ENCODE results near the gene ERBB2.

ERBB2 gene

DNA sequence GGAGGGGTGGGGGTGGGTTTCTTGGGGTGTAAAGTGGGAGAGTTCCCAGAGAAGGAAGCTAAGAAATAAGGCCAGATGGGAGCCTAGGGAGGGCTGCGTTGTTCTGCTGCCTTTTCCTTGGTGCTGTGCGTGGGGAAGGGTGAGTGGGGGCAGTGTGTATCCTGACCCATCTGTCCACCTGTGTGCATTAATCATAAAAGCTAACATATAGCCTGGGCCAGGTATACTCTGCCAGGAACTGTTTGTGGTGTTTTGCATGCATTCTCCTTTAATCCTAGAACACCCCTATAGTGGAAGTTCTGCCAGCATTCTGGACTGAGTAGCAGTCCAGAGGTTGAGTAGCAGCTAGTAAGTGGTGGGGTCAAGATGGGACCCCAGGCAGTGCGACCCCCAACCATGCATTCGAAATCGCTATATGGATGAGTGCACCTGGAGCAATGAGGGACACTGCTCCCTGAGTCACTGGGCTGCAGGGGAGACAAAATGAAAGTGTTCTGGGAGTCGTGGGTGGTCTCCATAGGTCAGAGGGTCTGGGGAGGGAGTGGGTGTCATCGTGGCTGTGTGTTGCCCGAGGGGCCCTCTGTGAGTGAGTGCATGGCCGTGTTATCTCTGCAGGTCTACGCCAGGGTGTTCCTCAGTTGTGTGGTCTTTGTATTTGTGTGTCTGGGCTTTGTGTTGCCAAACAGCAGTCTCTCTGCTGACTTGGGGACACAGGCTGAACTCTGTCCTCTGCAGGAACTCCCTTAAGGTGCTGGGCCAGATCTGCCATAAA lies 1.3 kb downstream of the ERBB2 start:
- Histone ChIP-seq H3K36me3 (no peaks in the 10 kb centered on the region), H3K4me3 (ENCODE audit: low read depth, low read length) (no peak overlapping the region), H3K27me3 (peaks cover 50% of the 10 kb centered on the region), H3K9me3 (no peaks in the 10 kb centered on the region), H3K4me1 (no peaks in the 10 kb centered on the region)
- DNase-seq = no peak
- TF ChIP-seq, protein P1, sequence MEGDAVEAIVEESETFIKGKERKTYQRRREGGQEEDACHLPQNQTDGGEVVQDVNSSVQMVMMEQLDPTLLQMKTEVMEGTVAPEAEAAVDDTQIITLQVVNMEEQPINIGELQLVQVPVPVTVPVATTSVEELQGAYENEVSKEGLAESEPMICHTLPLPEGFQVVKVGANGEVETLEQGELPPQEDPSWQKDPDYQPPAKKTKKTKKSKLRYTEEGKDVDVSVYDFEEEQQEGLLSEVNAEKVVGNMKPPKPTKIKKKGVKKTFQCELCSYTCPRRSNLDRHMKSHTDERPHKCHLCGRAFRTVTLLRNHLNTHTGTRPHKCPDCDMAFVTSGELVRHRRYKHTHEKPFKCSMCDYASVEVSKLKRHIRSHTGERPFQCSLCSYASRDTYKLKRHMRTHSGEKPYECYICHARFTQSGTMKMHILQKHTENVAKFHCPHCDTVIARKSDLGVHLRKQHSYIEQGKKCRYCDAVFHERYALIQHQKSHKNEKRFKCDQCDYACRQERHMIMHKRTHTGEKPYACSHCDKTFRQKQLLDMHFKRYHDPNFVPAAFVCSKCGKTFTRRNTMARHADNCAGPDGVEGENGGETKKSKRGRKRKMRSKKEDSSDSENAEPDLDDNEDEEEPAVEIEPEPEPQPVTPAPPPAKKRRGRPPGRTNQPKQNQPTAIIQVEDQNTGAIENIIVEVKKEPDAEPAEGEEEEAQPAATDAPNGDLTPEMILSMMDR (IDR thresholded peaks at IDR 0.05; ENCODE audit: low read depth, low read length) = no peak

- no peak for DNase-seq
- Histone ChIP-seq H3K4me1 (no peaks in the 10 kb centered on the region), H3K4me3 (ENCODE audit: low read depth, low read length) (no peak overlapping the region), H3K36me3 (no peaks in the 10 kb centered on the region), H3K27me3 (peaks cover 50% of the 10 kb centered on the region), H3K9me3 (no peaks in the 10 kb centered on the region)
- TF ChIP-seq, protein P1 (IDR thresholded peaks at IDR 0.05; ENCODE audit: low read depth, low read length) = no peak
These were observed 2.0 kb downstream of the ERBB2 start for GRCh38 chr17:39701784-39702422.

DNA sequence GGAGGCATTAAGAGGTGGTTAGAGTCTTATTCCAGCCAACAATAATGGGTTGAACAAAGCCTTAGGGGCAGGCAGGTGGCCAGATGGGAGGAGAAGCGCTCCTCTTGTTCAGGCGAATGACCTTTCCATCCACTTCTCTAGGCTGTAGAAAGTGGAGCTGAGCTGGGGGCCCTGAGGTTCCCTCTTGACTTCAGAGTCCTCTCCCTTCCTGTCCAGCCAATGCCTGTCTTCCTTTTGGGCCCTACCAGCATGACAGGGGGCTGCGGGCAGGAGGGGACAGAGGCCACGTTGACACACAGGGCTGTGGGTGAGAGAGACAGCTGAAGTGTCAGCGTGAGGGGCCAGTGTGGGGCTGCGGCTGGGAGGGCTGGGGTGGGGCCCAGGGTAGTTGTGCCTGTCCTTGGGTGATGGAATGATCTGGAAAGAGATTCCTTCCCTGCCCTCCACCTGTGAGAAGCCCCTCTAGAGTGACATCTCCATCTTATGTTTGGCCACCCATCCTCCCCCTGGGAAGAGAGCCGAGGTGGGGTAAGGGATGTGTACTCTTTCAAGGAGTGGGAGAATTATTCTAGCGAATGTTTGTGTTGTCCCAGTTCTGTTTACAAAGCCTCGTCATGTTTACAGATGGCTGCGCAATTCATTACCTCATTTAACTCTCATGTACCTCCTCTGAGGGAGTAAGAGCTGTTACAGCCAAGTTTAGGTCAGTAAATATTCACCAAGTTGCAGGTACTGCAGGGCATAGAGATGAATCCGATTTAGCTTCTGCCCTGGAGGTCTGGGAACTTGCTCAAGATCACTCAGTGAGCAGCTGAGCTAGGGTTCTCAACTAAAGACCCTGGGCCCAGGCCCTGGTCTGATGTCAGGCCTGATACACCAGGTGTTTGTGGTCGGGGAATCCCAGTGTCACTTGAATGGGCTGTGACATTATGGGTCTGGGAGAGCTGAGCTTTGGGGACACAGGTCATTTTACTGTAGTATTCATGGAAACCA lies 3.3 kb downstream of the ERBB2 start:
- H3K36me3 ChIP-seq = no peaks in the 10 kb centered on the region
- no peak overlapping the region for H3K4me3 ChIP-seq (ENCODE audit: low read depth, low read length)
- TF ChIP-seq, protein P1 (IDR thresholded peaks at IDR 0.05; ENCODE audit: low read depth, low read length) = no peak
- no peaks in the 10 kb centered on the region for H3K4me1 ChIP-seq
- no peak for DNase-seq
- peaks cover 50% of the 10 kb centered on the region for H3K27me3 ChIP-seq
- no peaks in the 10 kb centered on the region for H3K9me3 ChIP-seq

- no peaks in the 10 kb centered on the region for H3K4me1 ChIP-seq
- no peaks in the 10 kb centered on the region for H3K9me3 ChIP-seq
- H3K36me3 ChIP-seq = no peaks in the 10 kb centered on the region
- DNase-seq = no peak
- TF ChIP-seq, protein P1 (IDR thresholded peaks at IDR 0.05; ENCODE audit: low read depth, low read length) = no peak
- peaks cover 49% of the 10 kb centered on the region for H3K27me3 ChIP-seq
- no peak overlapping the region for H3K4me3 ChIP-seq (ENCODE audit: low read depth, low read length)
These were observed 4.0 kb downstream of the ERBB2 start for GRCh38 chr17:39703913-39704312.

GRCh38 chr17:39704821-39705551 lies 5.1 kb downstream of the ERBB2 start:
- no peak for DNase-seq
- no peak overlapping the region for H3K4me3 ChIP-seq (ENCODE audit: low read depth, low read length)
- H3K9me3 ChIP-seq = no peaks in the 10 kb centered on the region
- H3K27me3 ChIP-seq = peaks cover 38% of the 10 kb centered on the region
- H3K36me3 ChIP-seq = no peaks in the 10 kb centered on the region
- TF ChIP-seq, protein P1 (IDR thresholded peaks at IDR 0.05; ENCODE audit: low read depth, low read length) = no peak
- no peaks in the 10 kb centered on the region for H3K4me1 ChIP-seq
